GM12865 (cell line): ENCODE measurements around the gene CTR9.
A peak's percentile ranks its signal among the peaks of the same experiment; 100 is the strongest.

Experiments
- DNase-seq: peaks from one replicate; pipeline ENCODE4 v3.0.0; 2010; ENCODE audit warnings: low read depth
- H3K4me3 ChIP-seq: 2 replicates; pipeline ENCODE4 v1.5.1; 2011; ENCODE audit warnings: mild to moderate bottlenecking, low read depth, low read length, control low read depth
- CTCF ChIP-seq: IDR thresholded peaks from 2 replicates; pipeline ENCODE4 v1.5.1; 2011; ENCODE audit warnings: low read length, control low read depth, low read depth, inconsistent platforms; ENCODE audit not compliant: insufficient read depth; ENCODE audit errors: missing control alignments

Gene CTR9

DNA sequence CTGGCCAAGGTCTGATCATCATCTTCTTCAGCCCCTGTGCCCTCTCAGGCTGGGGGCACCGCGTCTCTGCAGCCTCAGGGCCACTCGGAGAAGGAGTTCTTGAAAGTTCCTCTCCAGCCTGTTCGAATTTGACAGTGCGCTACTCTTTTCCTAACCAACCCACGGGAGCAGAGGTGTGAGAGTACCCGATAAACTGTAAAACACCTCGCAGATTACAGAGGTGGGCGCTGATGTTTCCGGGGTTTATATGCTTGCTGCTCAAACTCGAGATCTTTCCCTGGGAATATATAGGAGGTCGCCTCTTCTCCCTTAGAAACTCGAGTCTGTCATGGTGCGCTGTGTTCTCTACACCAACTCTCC, 515 bp downstream of the CTR9 start:
- DNase-seq: no peak
- TF ChIP-seq CTCF: no peak
- peak overlapping the region; percentile 94 for H3K4me3 ChIP-seq

GRCh38 chr11:10752061-10752460, 1.0 kb downstream of the CTR9 start:
- no peak for TF ChIP-seq CTCF
- no peak for DNase-seq
- peak overlapping the region; percentile 94 for H3K4me3 ChIP-seq

- peak overlapping the region; percentile 94 for H3K4me3 ChIP-seq
- no peak for DNase-seq
- no peak for TF ChIP-seq CTCF
These were observed 1.4 kb downstream of the CTR9 start for GRCh38 chr11:10752486-10752885.

DNA sequence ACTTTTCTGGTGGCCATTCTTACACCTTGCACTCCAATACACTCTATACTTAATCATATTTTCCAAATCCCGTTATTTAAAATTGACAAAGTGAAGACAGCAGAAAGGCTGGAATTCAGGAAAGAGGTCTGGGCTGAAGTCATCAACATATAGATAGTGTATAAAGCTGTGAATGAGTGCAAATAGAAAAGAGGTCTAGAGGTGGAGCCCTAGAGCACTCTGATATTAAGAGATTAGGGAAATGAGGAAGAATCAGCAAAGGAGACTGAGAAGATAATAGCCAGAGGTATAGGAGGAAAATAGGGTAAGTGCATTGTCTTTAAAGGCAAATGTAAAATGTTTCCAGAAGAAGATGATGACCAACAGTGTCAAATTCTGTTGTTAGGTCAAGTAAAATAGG, 7.9 kb downstream of the CTR9 start:
- DNase-seq: no peak

GRCh38 chr11:10761085-10761698, 10.1 kb downstream of the CTR9 start:
- no peak for DNase-seq
- H3K4me3 ChIP-seq: no peak overlapping the region
- no peak for TF ChIP-seq CTCF

More for the DNA sequence above, 7.9 kb downstream of the CTR9 start:
- no peak for TF ChIP-seq CTCF
- H3K4me3 ChIP-seq: no peak overlapping the region

DNA sequence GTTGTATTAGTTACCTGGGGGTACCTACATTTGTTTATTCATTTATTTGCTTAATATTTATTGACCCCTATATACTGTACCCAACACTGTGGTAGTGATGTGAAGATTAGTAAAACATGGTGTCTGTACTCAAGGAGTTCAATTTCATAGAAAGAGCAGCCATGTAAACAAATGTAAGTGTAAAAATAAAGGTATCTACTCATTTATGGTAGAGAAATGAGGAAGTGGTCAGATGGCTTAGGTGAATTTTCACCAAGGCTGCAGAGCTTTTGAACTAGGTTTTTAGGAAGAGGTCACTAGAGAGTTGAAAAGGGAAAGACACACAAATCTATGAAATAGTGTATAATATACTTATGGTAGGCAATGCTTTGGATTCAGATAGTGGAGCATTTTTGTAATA, 11.1 kb downstream of the CTR9 start:
- no peak overlapping the region for H3K4me3 ChIP-seq
- DNase-seq: peak; percentile 69
- no peak for TF ChIP-seq CTCF

DNA sequence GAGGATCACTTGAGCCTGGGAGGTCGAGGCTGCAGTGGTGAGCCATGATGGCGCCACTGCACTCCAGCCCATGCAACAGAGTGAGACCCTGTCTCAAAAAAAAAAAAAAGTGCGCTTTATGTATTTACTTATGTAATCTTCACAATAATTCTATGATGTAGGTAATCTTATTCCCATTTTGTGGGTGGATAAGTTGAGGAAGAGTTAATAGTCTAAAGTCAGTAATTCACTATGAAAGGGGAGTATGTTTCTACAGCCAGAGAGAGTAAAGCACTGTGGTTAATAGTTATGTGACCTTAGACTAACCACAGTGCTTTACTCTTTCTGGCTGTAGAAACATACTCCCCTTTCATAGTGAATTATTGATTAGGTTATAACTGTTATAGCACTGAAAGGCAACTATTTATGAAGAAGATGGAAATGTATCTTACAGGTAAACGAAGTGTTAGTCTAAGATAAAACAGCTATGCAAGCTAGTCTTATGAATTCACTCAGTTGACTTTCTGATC, 11.9 kb downstream of the CTR9 start:
- H3K4me3 ChIP-seq: no peak overlapping the region
- no peak for DNase-seq
- no peak for TF ChIP-seq CTCF
